HCT116 (cell line): ENCODE measurements around the gene ALK. TPM values are rescaled to one million over a fixed set of nuclear protein-coding genes. Genes with fewer than 3 reads are reported as not detected.

Source experiments
- ATAC-seq: fragments of 200-7000 bp; cut with Tn5 transposase; 2 replicates; pipeline ENCODE4 v1.9.1; 2020; ENCODE audit warnings: mild to moderate bottlenecking, moderate library complexity
- BruUV-seq: library from RNA; stranded (reverse); fragments of 400-500 nt; replicated peaks from 2 replicates; lab custom pipeline; 2021; lab: Mats Ljungman, UMichigan
- CTCF ChIA-PET: fragments of 300-600 bp; sonication (Branson Sonifier 250); formaldehyde crosslinking; loops from one replicate; lab custom pipeline; 2021; ENCODE audit warnings: antibody characterized with exemption; lab: Charles Lee
- POLR2A ChIA-PET: fragments of 300-600, 350-600 bp; sonication (Branson Sonifier 250); formaldehyde crosslinking; loops from one replicate; lab custom pipeline; 2021; ENCODE audit warnings: antibody characterized with exemption; lab: Charles Lee
- RAD21 ChIA-PET, 2 experiments: fragments of 300-600 bp; sonication (Branson Sonifier 250); formaldehyde crosslinking; loops; one replicate each; lab custom pipeline; 2023; ENCODE audit warnings: low total read pairs in 2 of 2; ENCODE audit not compliant: uncharacterized antibody in 2 of 2, unreplicated experiment in 2 of 2, low non-redundant PET in 1 of 2; lab: Charles Lee
- DNase-seq: peaks from one replicate; pipeline ENCODE4 v3.0.0-alpha.2; 2010; ENCODE audit warnings: low read depth, low spot score
- H2AFZ ChIP-seq: fragments of 200-600 bp; shearing (Covaris generic), sonication (generic); 2 replicates; pipeline ENCODE4 v1.6.1; 2017; ENCODE audit warnings: low read depth, mixed run types, mixed read lengths, antibody characterized with exemption, low read length; ENCODE audit not compliant: poor library complexity, severe bottlenecking
- H3K27ac ChIP-seq: 2 replicates; pipeline ENCODE4 v1.5.1; 2012; ENCODE audit warnings: low read depth, low read length
- H3K27me3 ChIP-seq: fragments of 200-600 bp; sonication (generic); 2 replicates; pipeline ENCODE4 v1.6.1; 2016; ENCODE audit warnings: mixed run types, low read length, mixed read lengths; ENCODE audit not compliant: insufficient read depth
- H3K36me3 ChIP-seq, 2 experiments: fragments of 200-500 bp in 1 of 2; fragments of 200-600 bp in 1 of 2; sonication (Bioruptor generic) in 1 of 2; sonication (generic) in 1 of 2; 2 replicates each; pipeline versions ENCODE4 v1.5.1 to v1.6.1; 2014 to 2016; ENCODE audit warnings: low read length in 2 of 2, inconsistent platforms in 1 of 2, mixed read lengths in 1 of 2, mixed run types in 1 of 2; ENCODE audit not compliant: insufficient read depth in 2 of 2, control insufficient read depth in 1 of 2
- H3K4me1 ChIP-seq, 2 experiments: fragments of 200-600 bp in 1 of 2; sonication (generic) in 1 of 2; 2 replicates each; pipeline versions ENCODE4 v1.5.1 to v1.6.1; 2012 to 2017; ENCODE audit warnings: low read length in 2 of 2, inconsistent platforms in 1 of 2, mild to moderate bottlenecking in 1 of 2, mixed read lengths in 1 of 2, mixed run types in 1 of 2, moderate library complexity in 1 of 2; ENCODE audit not compliant: insufficient read depth in 2 of 2, control insufficient read depth in 1 of 2
- H3K4me2 ChIP-seq: fragments of 200-600 bp; sonication (generic); 2 replicates; pipeline ENCODE4 v1.6.1; 2017; ENCODE audit warnings: mixed run types, low read length, mixed read lengths
- H3K4me3 ChIP-seq, 2 experiments: fragments of 200-600 bp in 1 of 2; sonication (generic) in 1 of 2; replicated peaks in 1 of 2; 2 replicates each; pipeline ENCODE4 v1.5.1; 2011 to 2016; ENCODE audit warnings: low read length in 2 of 2, control low read depth in 1 of 2, low read depth in 1 of 2, mild to moderate bottlenecking in 1 of 2, mixed read lengths in 1 of 2, mixed run types in 1 of 2
- H3K79me2 ChIP-seq: fragments of 200-600 bp; sonication (generic); 2 replicates; pipeline ENCODE4 v1.6.1; 2017; ENCODE audit warnings: mild to moderate bottlenecking, mixed run types, low read length, moderate library complexity, mixed read lengths; ENCODE audit not compliant: insufficient read depth
- H3K9ac ChIP-seq: fragments of 200-600 bp; sonication (generic); 2 replicates; pipeline ENCODE4 v1.6.1; 2016; ENCODE audit warnings: low read length, mixed read lengths
- H3K9me2 ChIP-seq: fragments of 200-600 bp; sonication (generic), shearing (Covaris generic); 2 replicates; pipeline ENCODE4 v1.6.1; 2017; ENCODE audit warnings: mixed run types, mild to moderate bottlenecking, moderate library complexity; ENCODE audit not compliant: insufficient read depth
- H3K9me3 ChIP-seq, 2 experiments: fragments of 200-500 bp in 1 of 2; fragments of 200-600 bp in 1 of 2; sonication (Bioruptor generic) in 1 of 2; sonication (generic) in 1 of 2; 2 replicates each; pipeline ENCODE4 v1.6.1; 2014 to 2017; ENCODE audit warnings: low read length in 2 of 2, mixed read lengths in 2 of 2, inconsistent platforms in 1 of 2, low read depth in 1 of 2, mild to moderate bottlenecking in 1 of 2, mixed run types in 1 of 2, moderate library complexity in 1 of 2; ENCODE audit not compliant: control insufficient read depth in 1 of 2, insufficient read depth in 1 of 2
- H4K20me1 ChIP-seq: fragments of 200-600 bp; sonication (generic), shearing (Covaris generic); 2 replicates; pipeline ENCODE4 v1.6.1; 2017; ENCODE audit warnings: mixed run types, mild to moderate bottlenecking, moderate library complexity; ENCODE audit not compliant: insufficient read depth
- CBX3 ChIP-seq: IDR thresholded peaks from 2 replicates; pipeline ENCODE4 v1.6.1; 2012; ENCODE audit warnings: low read depth
- CEBPB ChIP-seq: IDR thresholded peaks from 2 replicates; pipeline ENCODE4 v1.6.1; 2012; ENCODE audit warnings: low read depth
- EZH2phosphoT487 ChIP-seq: fragments of 200-600 bp; IDR thresholded peaks from 2 replicates; pipeline ENCODE4 v1.6.1; 2018; ENCODE audit warnings: antibody characterized with exemption, borderline replicate concordance
- FOSL1 ChIP-seq: IDR thresholded peaks from 2 replicates; pipeline ENCODE4 v1.6.1; 2012; ENCODE audit warnings: low read depth
- POLR2A ChIP-seq: IDR thresholded peaks from 2 replicates; pipeline ENCODE4 v1.7.0; 2011; ENCODE audit warnings: borderline replicate concordance; ENCODE audit not compliant: insufficient read depth, insufficient read length; ENCODE audit errors: extremely low read depth
- POLR2AphosphoS5 ChIP-seq: IDR thresholded peaks from 2 replicates; pipeline ENCODE4 v1.6.1; 2011; ENCODE audit warnings: mild to moderate bottlenecking, low read depth, low read length, moderate library complexity
- RAD21 ChIP-seq: IDR thresholded peaks from 2 replicates; pipeline ENCODE4 v1.6.1; 2012; ENCODE audit warnings: low read depth, mild to moderate bottlenecking
- SIN3A ChIP-seq: IDR thresholded peaks from 2 replicates; pipeline ENCODE4 v1.6.1; 2012; ENCODE audit warnings: low read depth
- SP1 ChIP-seq: IDR thresholded peaks from 2 replicates; pipeline ENCODE4 v1.6.1; 2012; ENCODE audit warnings: low read depth
- SRF ChIP-seq: IDR thresholded peaks from 2 replicates; pipeline ENCODE4 v1.6.1; 2012; ENCODE audit warnings: low read depth
- TCF7L2 ChIP-seq: IDR thresholded peaks from 2 replicates; pipeline ENCODE4 v1.7.0; 2011; ENCODE audit warnings: borderline replicate concordance, inconsistent platforms; ENCODE audit not compliant: insufficient read depth, insufficient read length; ENCODE audit errors: extremely low read depth
- YY1 ChIP-seq: IDR thresholded peaks from 2 replicates; pipeline ENCODE4 v1.6.1; 2011; ENCODE audit warnings: low read length, low read depth, moderate library complexity, mild to moderate bottlenecking; ENCODE audit not compliant: insufficient replicate concordance; ENCODE audit errors: extremely low read depth
- ZNF274 ChIP-seq: fragments of 200-500 bp; sonication (Bioruptor generic); IDR thresholded peaks from 2 replicates; pipeline ENCODE4 v1.6.1; 2014; ENCODE audit warnings: mild to moderate bottlenecking, low read depth, low read length, inconsistent platforms
- intact Hi-C: fragments of 100-400 bp; cut with micrococcal nuclease; formaldehyde crosslinking; loops from 2 replicates; pipeline ENCODE4 v1.10.0; 2022
- total RNA-seq: library from RNA; stranded (reverse); gene quantifications from one replicate; pipeline ENCODE4 v1.2.1, GENCODE V29; 2021; ENCODE audit not compliant: unreplicated experiment
- TF ChIP-seq, protein P1 (sequence below): IDR thresholded peaks from 2 replicates; pipeline ENCODE4 v1.6.1; 2012; ENCODE audit warnings: low read depth
- TF ChIP-seq, protein P2 (sequence below): IDR thresholded peaks from 2 replicates; pipeline ENCODE4 v1.6.1; 2012
- TF ChIP-seq, protein P3 (sequence below): IDR thresholded peaks from 2 replicates; pipeline ENCODE4 v1.6.1; 2011; ENCODE audit warnings: mild to moderate bottlenecking, low read length, moderate library complexity; ENCODE audit not compliant: insufficient replicate concordance; ENCODE audit errors: extremely low read depth
- TF ChIP-seq, protein P4 (sequence below): IDR thresholded peaks from 2 replicates; pipeline ENCODE4 v1.6.1; 2012

Gene ALK
- total RNA-seq, 1 experiment from 2014 or later = not detected

DNA sequence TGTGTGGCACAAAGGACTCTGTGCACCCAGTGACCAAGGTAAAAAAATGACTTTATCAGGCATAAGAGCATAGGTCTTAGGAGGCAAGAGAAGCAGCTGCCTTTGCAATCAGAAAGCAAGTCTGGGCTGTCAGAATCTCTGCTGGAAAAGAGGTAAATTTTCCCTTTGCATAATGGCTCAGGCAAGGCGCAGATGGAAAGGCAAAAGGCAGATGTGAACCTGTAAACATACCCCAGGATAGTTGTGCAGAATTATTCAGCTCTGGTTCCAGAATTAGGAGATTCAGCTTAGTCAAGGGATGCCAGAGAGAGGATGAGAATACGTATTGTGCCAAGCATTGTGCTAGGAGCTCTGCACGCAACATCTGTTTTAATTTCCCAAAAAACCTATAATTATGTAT is 547.5 kb downstream of the ALK start:
- no peaks in the 10 kb centered on the region for H3K4me1 ChIP-seq
- no peak overlapping the region for H3K4me2 ChIP-seq
- TF ChIP-seq SIN3A (no peak), POLR2A (no peak), SP1 (no peak), FOSL1 (no peak), RAD21 (no peak), POLR2AphosphoS5 (no peak), CEBPB (no peak), TCF7L2 (no peak), EZH2phosphoT487 (no peak), YY1 (no peak), ZNF274 (no peak), SRF (no peak), CBX3 (no peak)
- TF ChIP-seq, protein P1, sequence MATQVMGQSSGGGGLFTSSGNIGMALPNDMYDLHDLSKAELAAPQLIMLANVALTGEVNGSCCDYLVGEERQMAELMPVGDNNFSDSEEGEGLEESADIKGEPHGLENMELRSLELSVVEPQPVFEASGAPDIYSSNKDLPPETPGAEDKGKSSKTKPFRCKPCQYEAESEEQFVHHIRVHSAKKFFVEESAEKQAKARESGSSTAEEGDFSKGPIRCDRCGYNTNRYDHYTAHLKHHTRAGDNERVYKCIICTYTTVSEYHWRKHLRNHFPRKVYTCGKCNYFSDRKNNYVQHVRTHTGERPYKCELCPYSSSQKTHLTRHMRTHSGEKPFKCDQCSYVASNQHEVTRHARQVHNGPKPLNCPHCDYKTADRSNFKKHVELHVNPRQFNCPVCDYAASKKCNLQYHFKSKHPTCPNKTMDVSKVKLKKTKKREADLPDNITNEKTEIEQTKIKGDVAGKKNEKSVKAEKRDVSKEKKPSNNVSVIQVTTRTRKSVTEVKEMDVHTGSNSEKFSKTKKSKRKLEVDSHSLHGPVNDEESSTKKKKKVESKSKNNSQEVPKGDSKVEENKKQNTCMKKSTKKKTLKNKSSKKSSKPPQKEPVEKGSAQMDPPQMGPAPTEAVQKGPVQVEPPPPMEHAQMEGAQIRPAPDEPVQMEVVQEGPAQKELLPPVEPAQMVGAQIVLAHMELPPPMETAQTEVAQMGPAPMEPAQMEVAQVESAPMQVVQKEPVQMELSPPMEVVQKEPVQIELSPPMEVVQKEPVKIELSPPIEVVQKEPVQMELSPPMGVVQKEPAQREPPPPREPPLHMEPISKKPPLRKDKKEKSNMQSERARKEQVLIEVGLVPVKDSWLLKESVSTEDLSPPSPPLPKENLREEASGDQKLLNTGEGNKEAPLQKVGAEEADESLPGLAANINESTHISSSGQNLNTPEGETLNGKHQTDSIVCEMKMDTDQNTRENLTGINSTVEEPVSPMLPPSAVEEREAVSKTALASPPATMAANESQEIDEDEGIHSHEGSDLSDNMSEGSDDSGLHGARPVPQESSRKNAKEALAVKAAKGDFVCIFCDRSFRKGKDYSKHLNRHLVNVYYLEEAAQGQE = no peak
- TF ChIP-seq, protein P2, sequence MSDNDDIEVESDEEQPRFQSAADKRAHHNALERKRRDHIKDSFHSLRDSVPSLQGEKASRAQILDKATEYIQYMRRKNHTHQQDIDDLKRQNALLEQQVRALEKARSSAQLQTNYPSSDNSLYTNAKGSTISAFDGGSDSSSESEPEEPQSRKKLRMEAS = no peak
- TF ChIP-seq, protein P3, sequence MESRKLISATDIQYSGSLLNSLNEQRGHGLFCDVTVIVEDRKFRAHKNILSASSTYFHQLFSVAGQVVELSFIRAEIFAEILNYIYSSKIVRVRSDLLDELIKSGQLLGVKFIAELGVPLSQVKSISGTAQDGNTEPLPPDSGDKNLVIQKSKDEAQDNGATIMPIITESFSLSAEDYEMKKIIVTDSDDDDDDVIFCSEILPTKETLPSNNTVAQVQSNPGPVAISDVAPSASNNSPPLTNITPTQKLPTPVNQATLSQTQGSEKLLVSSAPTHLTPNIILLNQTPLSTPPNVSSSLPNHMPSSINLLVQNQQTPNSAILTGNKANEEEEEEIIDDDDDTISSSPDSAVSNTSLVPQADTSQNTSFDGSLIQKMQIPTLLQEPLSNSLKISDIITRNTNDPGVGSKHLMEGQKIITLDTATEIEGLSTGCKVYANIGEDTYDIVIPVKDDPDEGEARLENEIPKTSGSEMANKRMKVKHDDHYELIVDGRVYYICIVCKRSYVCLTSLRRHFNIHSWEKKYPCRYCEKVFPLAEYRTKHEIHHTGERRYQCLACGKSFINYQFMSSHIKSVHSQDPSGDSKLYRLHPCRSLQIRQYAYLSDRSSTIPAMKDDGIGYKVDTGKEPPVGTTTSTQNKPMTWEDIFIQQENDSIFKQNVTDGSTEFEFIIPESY = no peak
- TF ChIP-seq, protein P4, sequence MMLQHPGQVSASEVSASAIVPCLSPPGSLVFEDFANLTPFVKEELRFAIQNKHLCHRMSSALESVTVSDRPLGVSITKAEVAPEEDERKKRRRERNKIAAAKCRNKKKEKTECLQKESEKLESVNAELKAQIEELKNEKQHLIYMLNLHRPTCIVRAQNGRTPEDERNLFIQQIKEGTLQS = no peak
- intact Hi-C loops = no loop called here
- no peaks in the 10 kb centered on the region for H3K36me3 ChIP-seq
- ChIA-PET RAD21 (no interaction called here), CTCF (no interaction called here), POLR2A (no interaction called here)
- no peaks in the 10 kb centered on the region for H3K9me2 ChIP-seq
- H3K9me3 ChIP-seq = no peaks in the 10 kb centered on the region
- no peak overlapping the region for H3K4me3 ChIP-seq
- H4K20me1 ChIP-seq = no peaks in the 10 kb centered on the region
- no peak overlapping the region for H3K27ac ChIP-seq
- H2AFZ ChIP-seq = no peak overlapping the region
- H3K27me3 ChIP-seq = peaks cover 78% of the 10 kb centered on the region
- DNase-seq (no peak), ATAC-seq (no peak)
- no peaks in the 10 kb centered on the region for H3K79me2 ChIP-seq
- BruUV-seq = no TSS peak
- H3K9ac ChIP-seq = no peak overlapping the region
